Erythroblast (primary cell): ENCODE results near the gene TECRL.

Experiments
- DNase-seq, 2 experiments: peaks; one replicate each; lab custom pipeline; 2025; lab: John Stamatoyannopoulos, UW
- GATA1 ChIP-seq: IDR thresholded peaks from 2 replicates; pipeline ENCODE4 v1.6.1; 2011; ENCODE audit warnings: low read depth, mild to moderate bottlenecking, control low read depth, low read length, moderate library complexity
- POLR2A ChIP-seq: IDR thresholded peaks from 2 replicates; pipeline ENCODE4 v1.6.1; 2011; ENCODE audit warnings: mild to moderate bottlenecking, low read length

The TECRL gene

GRCh38 chr4:64361399-64361740 is 47.9 kb downstream of the TECRL start:
- TF ChIP-seq POLR2A (no peak), GATA1 (no peak)
- no peak for DNase-seq

- DNase-seq, result no peak
- TF ChIP-seq POLR2A, result no peak
- no peak for TF ChIP-seq GATA1
Observed at GRCh38 chr4:64360664-64361398, 48.4 kb downstream of the TECRL start.

- no peak for TF ChIP-seq POLR2A
- TF ChIP-seq GATA1, result no peak
- DNase-seq, result no peak
Observed at GRCh38 chr4:64359489-64359888, 49.8 kb downstream of the TECRL start.

- no peak for DNase-seq
- TF ChIP-seq GATA1 (no peak), POLR2A (no peak)
Observed at GRCh38 chr4:64353904-64354303, 55.3 kb downstream of the TECRL start.

GRCh38 chr4:64341711-64342110 is 67.5 kb downstream of the TECRL start:
- TF ChIP-seq GATA1, result no peak
- no peak for TF ChIP-seq POLR2A

GRCh38 chr4:64340218-64341110 is 68.8 kb downstream of the TECRL start:
- no peak for TF ChIP-seq POLR2A
- no peak for TF ChIP-seq GATA1
- DNase-seq, result no peak

More at GRCh38 chr4:64341711-64342110, 67.5 kb downstream of the TECRL start:
- DNase-seq, result no peak

GRCh38 chr4:64334964-64335363 is 74.3 kb downstream of the TECRL start:
- TF ChIP-seq GATA1 (no peak), POLR2A (no peak)

GRCh38 chr4:64330143-64330542 is 79.1 kb downstream of the TECRL start:
- TF ChIP-seq GATA1, result no peak
- TF ChIP-seq POLR2A, result no peak
- DNase-seq, result no peak

More at GRCh38 chr4:64334964-64335363, 74.3 kb downstream of the TECRL start:
- DNase-seq, result no peak

GRCh38 chr4:64327237-64327636 is 82.0 kb downstream of the TECRL start:
- DNase-seq, result no peak
- TF ChIP-seq GATA1, result no peak
- TF ChIP-seq POLR2A, result no peak

- TF ChIP-seq GATA1 (no peak), POLR2A (no peak)
- no peak for DNase-seq
Observed at GRCh38 chr4:64326507-64326906, 82.7 kb downstream of the TECRL start.

GRCh38 chr4:64306255-64306565 is 103.0 kb downstream of the TECRL start:
- DNase-seq, result no peak
- TF ChIP-seq GATA1, result no peak
- TF ChIP-seq POLR2A, result no peak

- no peak for DNase-seq
- TF ChIP-seq GATA1 (no peak), POLR2A (no peak)
Observed at GRCh38 chr4:64305565-64306254, 103.5 kb downstream of the TECRL start.

- peak in 1 of 2 experiments; percentile 0 for DNase-seq
- TF ChIP-seq GATA1 (no peak), POLR2A (no peak)
Observed at GRCh38 chr4:64272432-64272831, 136.8 kb downstream of the TECRL start.

GRCh38 chr4:64271601-64272081 is 137.6 kb downstream of the TECRL start:
- no peak for DNase-seq
- TF ChIP-seq GATA1 (no peak), POLR2A (no peak)
